GM18507 (cell line): ENCODE measurements around the gene SLC51B.
"Not testable (repeated sequence)": the region's sequence is repeated elsewhere in the genome, so short reads cannot be mapped to it uniquely, and the experiment has no call there.

Experiments used
- DNase-seq: peaks from one replicate; pipeline ENCODE4 v3.0.0; 2011; ENCODE audit warnings: low read depth; ENCODE audit not compliant: insufficient read length; ENCODE audit errors: extremely low spot score
- FAIRE-seq: peaks from 2 replicates; lab custom pipeline; 2011; peaks lifted over from hg19 to GRCh38; lab: Jason Lieb, UNC

Gene SLC51B

GRCh38 chr15:65060641-65061397 lies 15.6 kb downstream of the SLC51B start:
- no peak for FAIRE-seq

DNA sequence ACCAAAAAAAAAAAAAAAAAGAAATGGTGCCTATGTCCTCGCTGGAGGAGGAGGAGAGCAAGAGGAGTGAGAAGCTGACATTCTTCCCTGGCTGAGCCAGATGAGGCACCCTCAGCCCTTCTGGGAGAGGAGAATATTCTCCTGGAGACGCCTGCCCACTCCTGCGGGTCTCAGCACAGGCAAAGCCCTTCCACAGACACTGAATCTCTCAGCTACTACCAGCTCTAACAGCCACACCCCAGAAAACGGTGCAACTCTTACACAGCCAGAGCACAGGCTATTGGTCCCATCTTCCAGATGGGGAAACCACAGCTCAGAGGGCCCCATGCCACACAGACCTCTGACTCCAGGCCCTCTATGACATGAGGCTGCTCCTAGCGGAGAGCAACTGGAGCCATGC lies 16.9 kb downstream of the SLC51B start:
- FAIRE-seq (no peak), DNase-seq (no peak)

More at GRCh38 chr15:65060641-65061397, 15.6 kb downstream of the SLC51B start:
- DNase-seq: no peak

- DNase-seq (no peak), FAIRE-seq (no peak)
These were observed 17.5 kb downstream of the SLC51B start for GRCh38 chr15:65062726-65063125.

DNA sequence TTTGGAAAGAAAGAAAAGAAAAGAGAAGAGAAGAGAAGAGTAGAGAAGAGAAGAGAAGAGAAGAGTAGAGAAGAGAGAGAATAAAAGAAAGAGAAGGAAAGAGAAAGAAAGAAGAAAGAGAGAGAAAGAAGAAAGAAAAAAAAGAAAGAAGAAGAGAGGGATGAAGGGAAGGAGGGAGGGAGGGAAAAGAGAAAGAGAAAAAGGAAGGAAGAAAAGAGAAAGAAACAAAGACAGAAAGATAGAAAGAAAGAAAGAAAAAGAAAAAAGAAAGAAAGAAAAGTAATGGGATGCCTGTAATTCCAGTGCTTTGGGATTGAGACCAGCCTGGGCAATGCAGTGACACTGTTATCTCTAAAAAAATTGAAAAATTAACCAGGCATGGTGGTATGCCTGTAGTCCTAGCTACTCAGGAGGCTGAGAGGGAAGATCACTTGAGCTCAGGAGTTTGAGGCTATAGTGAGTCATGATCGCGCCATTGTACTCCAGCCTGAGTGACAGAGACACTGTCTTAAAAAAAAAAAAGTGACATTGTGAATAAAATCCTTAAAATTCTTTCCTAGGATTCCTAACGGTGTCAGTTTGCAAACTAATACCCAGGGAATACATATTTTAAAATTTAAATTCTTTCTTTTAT lies 20.9 kb downstream of the SLC51B start:
- no peak for DNase-seq
- FAIRE-seq: no peak

DNA sequence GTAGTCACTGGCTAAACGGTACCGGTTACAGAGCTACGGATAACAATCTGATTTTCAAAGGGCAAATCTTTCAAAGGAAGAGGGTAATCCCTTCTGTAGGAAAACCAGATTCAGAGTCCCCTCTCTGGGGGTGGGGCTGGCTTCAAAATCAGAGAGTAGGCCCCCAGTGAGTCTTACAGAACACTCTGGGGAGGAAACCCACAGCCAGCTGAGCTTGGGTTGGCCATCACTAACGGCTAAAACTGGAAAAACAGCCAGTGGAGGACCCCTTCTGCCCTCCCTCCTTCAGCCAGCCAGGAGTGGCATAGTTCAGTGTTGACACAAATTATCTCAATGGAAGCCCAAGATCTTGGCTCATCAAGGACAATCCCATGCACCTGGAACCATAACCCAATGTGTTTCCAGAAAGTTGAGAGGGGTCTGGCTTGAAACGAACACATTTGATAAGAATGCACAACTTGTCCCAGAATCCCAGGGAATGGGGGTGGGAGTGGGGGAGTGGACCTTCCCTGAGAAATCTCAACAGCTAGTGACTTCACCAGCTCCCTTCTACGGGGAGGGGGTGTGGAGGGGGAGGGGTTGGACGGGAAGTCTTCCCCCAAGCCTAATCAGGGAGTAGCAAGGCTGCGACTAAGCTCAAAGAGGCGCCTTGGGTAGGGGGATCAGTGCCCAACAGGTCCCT lies 21.6 kb downstream of the SLC51B start:
- DNase-seq: no peak
- FAIRE-seq: no peak

DNA sequence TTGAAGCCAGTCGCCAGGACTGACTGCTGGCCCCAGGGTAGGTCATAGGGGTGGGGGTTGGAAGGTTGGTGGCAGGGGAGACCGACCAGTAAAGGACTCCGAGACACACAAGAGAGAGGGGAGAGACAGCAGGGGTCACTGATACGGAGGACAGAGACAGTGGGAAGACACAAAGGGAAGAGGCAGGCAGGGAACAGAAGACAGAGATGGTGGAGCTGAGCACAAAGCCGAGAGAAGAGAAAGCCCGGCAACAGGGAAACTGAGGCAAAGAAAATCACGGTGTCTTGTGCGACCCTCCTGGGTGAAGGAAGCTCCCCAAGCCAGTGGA lies 22.1 kb downstream of the SLC51B start:
- FAIRE-seq (no peak), DNase-seq (no peak)

DNA sequence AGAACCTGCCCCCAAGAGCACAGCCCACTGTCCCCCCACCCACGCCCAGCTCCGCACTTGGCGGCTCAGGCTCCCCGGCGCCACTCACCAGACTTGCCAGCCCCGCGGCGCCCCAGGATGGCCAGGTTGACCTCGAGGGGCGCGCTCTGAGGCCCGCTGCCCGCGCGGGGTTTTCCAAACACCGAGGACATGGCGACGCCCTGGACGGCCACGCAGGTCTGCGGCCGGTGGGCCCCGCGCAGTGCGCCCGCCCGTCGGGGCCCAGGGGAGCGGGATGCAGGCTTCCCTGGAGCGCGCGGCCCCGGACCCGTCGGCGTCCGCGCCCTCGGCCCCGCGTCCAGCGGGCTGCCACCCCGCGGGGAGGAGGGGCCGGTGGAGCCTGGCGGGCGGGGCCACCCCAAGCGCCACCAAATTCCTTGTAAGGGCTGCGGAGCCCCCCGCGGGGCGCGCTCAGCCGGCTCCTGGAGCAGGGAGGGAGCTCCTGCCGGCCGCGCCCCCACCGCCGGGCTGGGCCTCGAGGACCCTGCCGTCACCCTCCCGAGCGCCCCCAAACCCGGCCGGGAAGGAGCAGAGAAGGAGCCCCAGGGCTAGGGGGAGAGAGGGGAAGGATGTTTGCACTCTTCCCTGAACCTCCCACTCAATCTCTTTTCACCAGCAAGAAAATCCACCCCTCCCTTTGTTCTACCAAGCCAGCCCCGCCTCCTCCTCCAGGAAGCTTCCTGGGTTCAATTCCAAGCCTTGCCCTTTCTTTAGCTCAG lies 22.6 kb downstream of the SLC51B start, which contains the start of gene RASL12:
Gene RASL12 (minus strand): TSS at position 347 of the 758 bp plus-strand sequence. CDS start 156 bp downstream, at position 191.
- DNase-seq (no peak), FAIRE-seq (no peak)

DNA sequence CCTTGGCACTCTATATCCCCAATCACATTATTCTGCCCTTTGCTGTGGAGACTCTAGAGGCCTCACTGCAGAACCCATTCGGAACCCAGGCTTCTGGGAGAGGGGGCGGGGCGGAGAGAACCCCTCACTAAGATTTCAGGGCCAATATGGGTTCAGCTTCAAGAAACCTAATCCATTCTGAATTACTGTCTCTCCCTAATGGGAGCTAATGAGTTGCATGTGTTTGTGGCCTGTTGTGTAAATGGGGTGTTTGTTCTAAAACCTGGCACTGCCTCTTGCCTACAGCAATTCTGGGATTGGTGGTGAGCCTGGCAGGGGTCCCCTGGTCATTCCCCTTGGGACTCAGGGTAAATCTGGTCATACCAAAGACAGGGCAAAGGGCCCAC lies 23.2 kb downstream of the SLC51B start:
- no peak for FAIRE-seq

GRCh38 chr15:65069179-65069578 lies 24.0 kb downstream of the SLC51B start:
- no peak for FAIRE-seq
- DNase-seq: no peak

More for the DNA sequence above, 23.2 kb downstream of the SLC51B start:
- DNase-seq: no peak

- DNase-seq (no peak), FAIRE-seq (no peak)
These were observed 24.8 kb downstream of the SLC51B start for GRCh38 chr15:65069779-65070546.

DNA sequence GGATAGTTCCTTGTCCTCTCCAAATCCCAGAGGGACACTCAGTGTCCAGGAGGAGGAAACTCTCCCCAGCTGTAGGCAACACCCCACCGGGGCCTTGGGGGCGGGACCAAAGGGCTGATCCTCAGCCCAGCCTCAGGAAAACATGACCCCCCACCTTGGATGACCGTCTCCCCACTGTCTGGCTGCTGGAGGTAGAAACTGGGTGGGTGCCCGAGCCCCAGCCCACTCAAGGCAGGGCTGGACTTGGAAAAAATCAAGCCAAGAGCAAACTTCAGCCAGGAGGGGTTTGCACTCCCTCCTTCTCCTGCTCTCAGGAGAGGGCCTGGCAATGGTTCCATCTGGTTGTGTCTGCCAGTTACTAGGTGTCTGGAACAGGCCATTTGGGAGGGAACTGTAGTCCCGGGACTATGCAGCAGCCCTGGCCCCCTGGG lies 26.2 kb downstream of the SLC51B start:
- FAIRE-seq (no peak), DNase-seq (no peak)

DNA sequence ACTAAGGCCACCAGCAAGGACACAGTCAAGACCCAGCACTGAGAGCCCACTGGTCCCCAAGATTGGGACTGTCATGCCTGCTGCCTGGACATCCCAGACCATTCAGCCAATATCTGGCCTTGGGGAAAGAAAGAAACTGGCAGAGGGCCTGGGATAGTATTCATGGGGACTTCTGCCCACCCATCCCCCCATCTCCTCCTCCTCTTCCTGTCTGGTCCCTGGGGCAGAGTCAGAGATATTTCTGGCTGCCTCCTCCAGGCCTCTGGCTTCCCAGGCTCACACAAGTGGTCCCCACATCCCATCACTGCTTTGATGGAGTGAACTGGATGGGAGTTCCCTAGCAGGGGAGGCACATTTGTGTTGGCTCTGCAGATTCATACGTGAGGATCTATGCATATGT lies 26.8 kb downstream of the SLC51B start:
- DNase-seq: no peak
- FAIRE-seq: no peak

DNA sequence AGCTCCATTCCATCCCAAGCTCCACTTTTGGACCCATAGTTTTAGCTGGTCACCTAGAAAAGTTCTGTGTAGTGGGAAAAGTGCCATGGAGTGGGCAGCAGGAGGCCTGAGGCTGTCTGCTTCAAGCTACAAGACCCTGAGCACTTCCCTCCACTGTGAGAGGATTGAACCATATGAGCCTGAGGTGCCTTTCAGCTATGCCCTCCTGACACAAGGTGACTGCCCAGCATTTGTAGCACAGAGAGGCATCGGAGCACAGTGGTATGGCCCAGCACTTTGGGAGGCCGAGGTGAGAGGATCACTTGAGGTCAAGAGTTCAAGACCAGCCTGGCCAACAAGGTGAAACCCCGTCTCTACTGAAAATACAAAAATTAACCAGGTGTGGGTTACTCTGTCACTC lies 27.4 kb downstream of the SLC51B start:
- FAIRE-seq (peak; percentile 52), DNase-seq (no peak)

DNA sequence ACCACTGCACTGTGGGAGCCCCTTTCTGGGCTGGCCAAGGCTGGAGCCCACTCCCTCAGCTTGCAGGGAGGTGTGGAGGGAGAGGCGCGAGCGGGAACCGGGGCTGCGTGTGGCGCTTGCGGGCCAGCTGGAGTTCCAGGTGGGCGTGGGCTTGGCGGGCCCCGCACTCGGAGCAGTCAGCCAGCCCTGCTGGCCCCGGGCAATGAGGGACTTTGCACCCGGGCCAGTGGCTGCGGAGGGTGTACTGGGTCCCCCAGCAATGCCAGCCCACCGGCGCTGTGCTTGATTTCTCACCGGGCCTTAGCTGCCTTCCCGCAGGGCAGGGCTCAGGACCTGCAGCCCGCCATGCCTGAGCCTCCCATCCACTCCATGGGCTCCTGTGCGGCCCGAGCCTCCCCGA lies 29.8 kb downstream of the SLC51B start:
- not testable (repeated sequence) for FAIRE-seq, DNase-seq

GRCh38 chr15:65075607-65076395 lies 30.6 kb downstream of the SLC51B start:
- DNase-seq, FAIRE-seq: not testable (repeated sequence)

DNA sequence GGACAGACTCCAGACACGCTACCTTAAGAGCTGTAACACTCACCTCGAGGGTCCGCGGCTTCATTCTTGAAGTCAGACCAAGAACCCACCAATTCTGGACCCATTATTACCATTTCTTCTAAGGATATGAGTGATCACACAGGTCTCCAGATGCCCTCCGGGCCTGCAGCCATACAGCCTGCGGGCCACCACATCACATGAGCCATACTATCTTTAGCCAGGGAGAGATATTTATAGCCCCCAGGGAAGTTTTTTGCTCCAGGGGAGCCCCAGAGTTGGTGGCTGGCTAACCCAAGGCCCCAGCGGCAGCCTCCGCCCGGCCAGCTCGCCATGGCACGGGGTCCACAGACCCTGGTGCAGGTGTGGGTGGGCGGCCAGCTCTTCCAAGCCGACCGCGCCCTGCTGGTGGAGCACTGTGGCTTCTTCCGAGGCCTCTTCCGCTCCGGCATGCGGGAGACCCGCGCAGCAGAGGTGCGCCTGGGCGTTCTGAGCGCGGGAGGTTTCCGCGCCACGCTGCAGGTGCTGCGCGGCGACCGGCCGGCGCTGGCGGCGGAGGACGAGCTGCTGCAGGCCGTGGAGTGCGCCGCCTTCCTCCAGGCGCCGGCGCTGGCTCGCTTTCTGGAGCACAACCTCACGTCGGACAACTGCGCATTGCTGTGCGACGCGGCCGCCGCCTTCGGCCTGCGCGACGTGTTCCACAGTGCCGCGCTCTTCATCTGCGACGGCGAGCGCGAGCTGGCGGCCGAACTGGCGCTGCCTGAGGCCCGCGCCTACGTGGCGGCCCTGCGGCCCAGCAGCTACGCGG lies 31.5 kb downstream of the SLC51B start, which contains the start of gene KBTBD13:
Gene KBTBD13 (plus strand): TSS at position 261 of the 805 bp plus-strand sequence. CDS start 70 bp downstream, at position 331.
- no peak for FAIRE-seq
- no peak for DNase-seq

GRCh38 chr15:65077291-65077980 lies 32.2 kb downstream of the SLC51B start:
- DNase-seq (no peak), FAIRE-seq (no peak)
